GM08714 (cell line): Measurements from ENCODE around the gene GSG1L2.
"Not testable (repeated sequence)": the region's sequence is repeated elsewhere in the genome, so short reads cannot be mapped to it uniquely, and the experiment has no call there.

Source experiments
- H3K4me3 ChIP-seq: fragments of 200-500 bp; sonication (Bioruptor generic); 2 replicates; pipeline ENCODE4 v1.5.1; 2014; ENCODE audit warnings: mild to moderate bottlenecking, low read length, inconsistent platforms
- ZNF274 ChIP-seq: IDR thresholded peaks from 2 replicates; pipeline ENCODE4 v1.6.1; 2012; ENCODE audit warnings: mild to moderate bottlenecking, low read depth, low read length

GSG1L2 gene

GRCh38 chr17:9790316-9790715 lies 31.6 kb downstream of the GSG1L2 start:
- H3K4me3 ChIP-seq: no peak overlapping the region
- no peak for TF ChIP-seq ZNF274

GRCh38 chr17:9788601-9789000 lies 33.3 kb downstream of the GSG1L2 start:
- no peak overlapping the region for H3K4me3 ChIP-seq

GRCh38 chr17:9784544-9784943 lies 37.3 kb downstream of the GSG1L2 start:
- no peak for TF ChIP-seq ZNF274
- H3K4me3 ChIP-seq: no peak overlapping the region

More at GRCh38 chr17:9788601-9789000, 33.3 kb downstream of the GSG1L2 start:
- no peak for TF ChIP-seq ZNF274

GRCh38 chr17:9783465-9783864 lies 38.4 kb downstream of the GSG1L2 start:
- H3K4me3 ChIP-seq: not testable (repeated sequence)

- no peak for TF ChIP-seq ZNF274
- H3K4me3 ChIP-seq: no peak overlapping the region
Observed at GRCh38 chr17:9783050-9783449, 38.8 kb downstream of the GSG1L2 start.

- no peak for TF ChIP-seq ZNF274
- no peak overlapping the region for H3K4me3 ChIP-seq
Observed at GRCh38 chr17:9780552-9780951, 41.3 kb downstream of the GSG1L2 start.

GRCh38 chr17:9776911-9777310 lies 45.0 kb downstream of the GSG1L2 start:
- H3K4me3 ChIP-seq: no peak overlapping the region
- no peak for TF ChIP-seq ZNF274

- no peak overlapping the region for H3K4me3 ChIP-seq
- TF ChIP-seq ZNF274: no peak
Observed at GRCh38 chr17:9772658-9773057, 49.2 kb downstream of the GSG1L2 start.

- no peak for TF ChIP-seq ZNF274
- no peak overlapping the region for H3K4me3 ChIP-seq
Observed at GRCh38 chr17:9771465-9771864, 50.4 kb downstream of the GSG1L2 start.

- H3K4me3 ChIP-seq: no peak overlapping the region
- TF ChIP-seq ZNF274: no peak
Observed at GRCh38 chr17:9769036-9769695, 52.7 kb downstream of the GSG1L2 start.

GRCh38 chr17:9768381-9768934 lies 53.4 kb downstream of the GSG1L2 start:
- TF ChIP-seq ZNF274: no peak
- H3K4me3 ChIP-seq: no peak overlapping the region

GRCh38 chr17:9767432-9767991 lies 54.4 kb downstream of the GSG1L2 start:
- no peak for TF ChIP-seq ZNF274
- no peak overlapping the region for H3K4me3 ChIP-seq

- H3K4me3 ChIP-seq: no peak overlapping the region
- no peak for TF ChIP-seq ZNF274
Observed at GRCh38 chr17:9766970-9767369, 54.9 kb downstream of the GSG1L2 start.

GRCh38 chr17:9765322-9765721 lies 56.6 kb downstream of the GSG1L2 start:
- no peak overlapping the region for H3K4me3 ChIP-seq
- TF ChIP-seq ZNF274: no peak

GRCh38 chr17:9763643-9764042 lies 58.2 kb downstream of the GSG1L2 start:
- H3K4me3 ChIP-seq: no peak overlapping the region
- TF ChIP-seq ZNF274: no peak

- TF ChIP-seq ZNF274: no peak
- no peak overlapping the region for H3K4me3 ChIP-seq
Observed at GRCh38 chr17:9760266-9760665, 61.6 kb downstream of the GSG1L2 start.

GRCh38 chr17:9755083-9755482 lies 66.8 kb downstream of the GSG1L2 start:
- no peak overlapping the region for H3K4me3 ChIP-seq
- no peak for TF ChIP-seq ZNF274
